HG03064 (cell line): Measurements from ENCODE around the gene RAMACL.

Experiments
- ATAC-seq: cut with Tn5 transposase; IDR thresholded peaks from one replicate; pipeline ENCODE4 v1.9.1; 2021; ENCODE audit warnings: low read depth; ENCODE audit not compliant: unreplicated experiment

RAMACL gene

GRCh38 chr6:166618866-166619761 lies 32.6 kb upstream of the RAMACL start:
- no peak for ATAC-seq

DNA sequence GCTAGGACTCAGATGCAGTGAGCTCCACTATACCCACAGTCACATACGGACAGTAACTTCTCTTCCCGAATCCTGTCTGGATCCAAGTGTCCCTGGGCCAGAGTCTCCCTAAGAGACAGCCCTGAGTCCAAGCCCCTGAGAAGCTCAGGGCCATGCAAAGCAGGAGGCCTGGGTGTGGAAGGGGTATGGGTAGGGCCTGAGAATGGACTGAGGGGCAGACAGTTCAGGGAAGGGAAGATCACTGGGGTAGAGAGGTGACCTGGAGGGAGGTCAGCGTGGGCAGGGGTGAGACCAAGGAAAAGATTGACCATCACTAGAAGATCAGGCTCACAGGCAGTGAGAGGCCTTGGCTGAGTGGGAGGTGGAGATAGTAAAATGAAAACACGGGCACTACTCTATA lies 31.8 kb upstream of the RAMACL start:
- ATAC-seq, result no peak

GRCh38 chr6:166617359-166617758 lies 30.9 kb upstream of the RAMACL start:
- ATAC-seq, result no peak

DNA sequence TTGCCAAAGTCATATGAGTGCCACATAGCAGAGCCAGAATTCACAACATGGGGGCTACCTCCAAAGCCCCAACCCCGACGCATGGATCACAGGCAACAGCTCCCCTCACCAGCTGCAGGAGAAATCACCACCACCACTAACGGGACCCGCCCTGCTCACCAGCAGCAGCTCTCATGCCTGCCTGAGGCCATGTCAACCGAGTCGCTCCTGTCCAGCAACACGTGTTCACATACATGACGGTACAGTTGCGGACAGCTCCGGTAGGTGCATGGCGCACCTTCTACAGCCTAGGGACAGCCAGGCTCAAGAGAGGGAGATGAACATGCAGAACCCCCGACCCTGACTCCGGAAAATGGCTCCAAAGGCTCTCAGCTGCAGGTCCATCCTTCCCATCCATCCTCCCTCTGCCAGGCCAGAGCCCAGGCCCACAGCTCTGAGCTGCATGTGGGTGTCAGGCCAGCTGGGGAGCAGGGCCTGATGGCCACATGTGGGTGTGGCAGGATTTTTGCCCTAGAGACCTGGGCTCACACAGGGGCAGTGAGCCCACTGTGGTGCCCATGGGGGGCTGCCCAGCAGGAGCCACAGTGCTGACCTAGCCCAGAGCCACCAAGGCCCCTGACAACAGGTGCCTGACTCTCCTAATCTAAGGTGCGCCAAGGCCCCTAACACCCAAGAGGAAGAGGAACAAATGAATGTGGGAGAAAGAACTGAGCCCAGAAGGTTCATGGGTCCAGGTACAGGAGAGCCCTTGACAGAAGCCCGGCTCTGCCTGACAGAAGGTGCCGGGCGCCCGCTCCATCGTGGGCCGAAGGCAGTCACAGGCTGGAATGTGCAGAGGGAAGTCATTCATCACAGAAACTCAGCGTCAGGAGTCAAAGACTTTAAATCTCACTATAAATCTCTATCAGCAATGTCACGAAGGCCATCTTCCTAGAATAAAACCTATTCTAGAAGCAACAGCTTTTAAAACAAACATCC lies 30.1 kb upstream of the RAMACL start:
- no peak for ATAC-seq

GRCh38 chr6:166615059-166615770 lies 28.7 kb upstream of the RAMACL start:
- ATAC-seq, result no peak

DNA sequence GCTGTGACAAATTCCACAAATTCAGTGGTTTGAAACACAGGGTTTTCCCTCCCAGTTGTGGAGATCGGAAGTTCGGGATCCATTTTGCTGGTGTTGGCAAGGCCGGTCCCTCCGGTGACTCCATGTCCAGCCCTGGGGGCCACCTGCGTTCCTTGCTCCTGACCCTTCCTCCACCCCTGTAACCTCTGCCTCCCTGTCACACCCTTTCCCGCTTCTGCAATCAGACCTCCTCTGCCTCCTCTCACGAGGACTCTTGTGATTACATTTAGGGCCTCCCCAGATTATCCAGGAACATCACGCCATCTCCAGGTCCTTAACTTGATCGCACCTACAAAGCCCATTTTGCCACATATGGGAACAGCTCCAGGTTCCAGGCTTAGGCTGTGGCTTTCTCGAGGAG lies 28.1 kb upstream of the RAMACL start:
- ATAC-seq, result no peak

DNA sequence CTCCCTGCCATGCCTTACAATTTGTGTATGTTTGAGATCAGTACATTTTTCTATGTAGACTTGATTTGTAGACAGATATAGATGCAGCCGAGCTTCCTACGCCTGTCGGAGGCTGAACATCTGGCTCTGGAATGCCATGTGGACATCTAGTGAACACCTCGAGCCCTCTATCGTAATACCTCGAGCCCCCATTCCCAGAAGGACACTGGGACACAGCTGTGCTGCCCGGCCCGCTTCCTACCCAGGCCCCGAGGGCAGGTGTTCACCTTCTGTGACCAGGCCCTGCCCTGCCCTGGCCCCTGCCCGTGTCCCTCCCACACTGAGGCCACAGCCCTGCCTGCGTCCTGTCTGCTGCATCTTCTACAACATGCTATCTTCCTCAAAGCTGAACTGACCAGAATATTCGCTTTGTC lies 27.7 kb upstream of the RAMACL start:
- no peak for ATAC-seq

DNA sequence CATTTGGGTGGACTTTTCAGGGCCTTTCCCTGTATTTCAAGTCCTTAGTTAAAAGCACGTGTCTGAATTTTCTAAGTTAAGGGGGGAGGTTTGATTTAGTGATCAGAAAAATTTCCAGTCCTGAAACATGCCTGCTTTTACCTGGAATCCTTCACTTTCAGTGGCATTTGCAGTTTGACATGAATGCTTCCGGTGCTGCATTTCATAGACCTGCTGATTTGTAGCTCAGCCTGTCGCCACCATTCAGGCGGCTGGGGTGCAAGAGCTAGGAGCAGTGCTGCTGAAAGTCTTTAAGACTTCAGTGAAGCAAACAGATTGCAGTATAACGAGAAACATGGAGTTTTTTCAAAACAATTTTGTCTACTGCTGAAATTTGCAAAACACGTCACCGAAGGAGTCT lies 26.5 kb upstream of the RAMACL start:
- ATAC-seq, result no peak

DNA sequence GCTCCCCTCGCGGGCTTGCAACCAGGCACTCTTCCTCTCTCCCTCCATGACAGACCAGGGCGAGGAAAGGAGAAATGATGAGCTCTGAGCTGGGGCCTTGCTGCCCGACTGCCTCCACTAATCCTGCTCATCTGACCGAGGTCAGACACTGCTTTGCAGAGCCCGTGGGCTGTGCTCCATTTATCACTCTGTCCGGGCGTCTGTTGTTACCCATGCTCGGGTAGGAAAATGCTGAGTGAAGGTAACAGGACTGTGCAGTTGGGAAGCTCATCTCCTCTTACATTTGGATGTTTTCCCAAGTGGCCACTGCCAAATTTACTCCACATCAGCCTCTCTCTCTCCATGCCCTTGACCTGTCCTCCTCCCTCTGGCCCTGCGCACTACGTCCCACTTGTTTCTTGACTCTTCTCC lies 26.0 kb upstream of the RAMACL start:
- ATAC-seq, result no peak

DNA sequence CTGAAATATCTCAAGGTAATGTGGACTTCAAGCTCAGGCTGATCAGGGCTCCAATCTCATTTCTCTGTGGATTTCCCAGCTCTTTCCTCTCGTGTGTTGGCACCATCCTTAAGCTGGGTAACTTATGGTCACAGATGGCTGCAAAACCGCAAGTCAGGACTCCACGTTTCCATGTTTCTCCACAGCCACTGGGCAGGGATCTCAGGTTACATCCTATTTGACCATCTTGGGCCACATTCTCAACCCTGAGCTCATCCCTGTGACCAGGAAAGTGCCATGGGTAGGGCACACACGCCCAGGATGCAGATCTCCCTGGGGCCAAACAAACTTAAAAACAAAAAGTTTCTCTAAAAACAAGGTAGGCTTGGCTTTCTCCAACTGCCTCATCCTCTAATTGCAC lies 25.2 kb upstream of the RAMACL start:
- ATAC-seq, result no peak

DNA sequence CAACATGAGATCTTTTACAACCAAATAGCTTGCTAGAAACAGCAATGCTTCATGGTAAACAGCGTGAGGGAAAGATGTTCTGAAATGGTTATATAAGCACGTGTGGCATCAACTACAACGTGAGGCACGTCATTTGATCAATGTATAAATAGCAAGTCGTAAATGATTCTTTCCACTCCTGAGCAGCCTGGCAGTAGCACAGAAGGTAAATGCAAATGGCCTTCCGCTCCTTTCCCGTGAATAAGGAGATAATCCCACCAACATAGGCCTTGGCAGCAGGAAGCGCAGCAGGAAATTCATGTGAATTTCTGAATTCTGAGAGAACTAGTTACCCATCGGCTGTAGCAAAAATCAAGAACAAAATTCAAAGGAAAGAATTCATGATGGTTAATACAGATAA lies 23.6 kb upstream of the RAMACL start:
- no peak for ATAC-seq

- no peak for ATAC-seq
Measured at GRCh38 chr6:166608774-166609173, 22.3 kb upstream of the RAMACL start.

DNA sequence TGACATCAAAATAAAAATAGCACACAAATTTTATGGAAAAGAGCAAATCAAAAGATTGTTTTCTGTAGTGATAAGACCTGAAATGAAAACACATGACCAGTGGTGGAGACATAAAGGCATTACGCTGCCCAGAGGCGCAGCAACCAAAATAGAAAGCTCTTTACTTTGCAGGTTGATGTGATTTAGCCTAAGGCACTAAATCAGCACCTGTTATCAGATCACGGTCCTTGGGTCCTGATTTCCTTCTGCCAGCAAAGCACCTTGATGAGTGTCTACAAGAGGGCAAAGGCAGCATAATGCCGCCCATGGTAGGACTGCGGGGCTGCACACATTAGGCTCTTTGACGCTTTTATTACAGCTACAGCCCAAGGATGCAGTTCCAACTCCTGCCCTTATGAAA lies 19.3 kb upstream of the RAMACL start:
- ATAC-seq, result no peak

GRCh38 chr6:166604911-166605310 lies 18.4 kb upstream of the RAMACL start:
- ATAC-seq, result no peak

GRCh38 chr6:166604328-166604727 lies 17.9 kb upstream of the RAMACL start:
- no peak for ATAC-seq

DNA sequence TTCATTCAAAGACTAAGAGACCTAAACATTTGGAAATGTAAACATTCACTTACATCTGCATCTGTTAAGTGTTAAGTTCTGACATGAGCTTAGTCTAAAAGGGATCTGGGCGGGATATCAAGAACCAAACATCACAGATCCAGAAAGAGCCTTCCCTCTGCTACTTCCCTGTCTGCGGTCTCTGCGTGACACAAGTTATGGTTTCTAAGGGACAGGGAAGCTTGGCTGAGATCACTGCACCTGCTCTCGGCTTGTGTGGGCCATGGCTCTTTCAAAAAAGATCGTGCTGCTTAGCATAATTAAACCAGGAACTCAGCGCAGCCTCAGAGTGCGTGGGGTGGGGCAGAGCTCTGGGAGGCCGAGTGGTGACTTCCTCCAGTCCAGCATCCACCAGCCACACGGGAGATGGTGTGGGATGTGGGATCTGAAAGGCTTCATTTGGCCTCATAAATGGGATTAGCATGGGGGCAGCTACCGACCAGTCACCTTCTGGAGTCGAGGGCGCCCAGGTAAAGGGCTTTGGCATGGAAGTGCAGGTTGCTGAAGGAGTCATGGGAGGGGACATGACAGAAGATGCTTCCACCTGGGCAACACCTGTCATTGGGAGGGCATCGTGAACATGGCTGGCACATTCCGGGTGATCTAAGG lies 16.7 kb upstream of the RAMACL start:
- no peak for ATAC-seq

- ATAC-seq, result no peak
Measured at GRCh38 chr6:166601956-166602355, 15.5 kb upstream of the RAMACL start.

- ATAC-seq, result no peak
Measured at GRCh38 chr6:166600931-166601330, 14.5 kb upstream of the RAMACL start.

DNA sequence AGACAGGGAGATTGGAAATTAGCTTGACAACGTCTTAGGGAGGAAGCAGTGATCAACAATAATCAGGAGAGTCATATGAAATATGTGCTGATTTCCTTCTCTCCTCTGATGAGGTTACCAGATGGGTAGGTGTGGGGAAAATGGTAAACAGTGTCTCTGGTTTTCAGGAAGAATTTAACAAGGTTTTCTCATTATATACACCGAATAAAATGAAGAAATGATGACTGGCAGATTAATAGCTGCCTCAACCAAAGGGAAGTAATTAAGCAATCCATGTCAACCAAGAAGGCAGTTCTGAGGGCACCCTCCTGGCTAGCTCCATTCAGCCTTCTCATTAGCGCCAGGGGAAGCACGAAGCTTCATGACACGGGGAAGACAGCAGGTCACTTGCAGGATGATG lies 12.7 kb upstream of the RAMACL start:
- ATAC-seq, result no peak

DNA sequence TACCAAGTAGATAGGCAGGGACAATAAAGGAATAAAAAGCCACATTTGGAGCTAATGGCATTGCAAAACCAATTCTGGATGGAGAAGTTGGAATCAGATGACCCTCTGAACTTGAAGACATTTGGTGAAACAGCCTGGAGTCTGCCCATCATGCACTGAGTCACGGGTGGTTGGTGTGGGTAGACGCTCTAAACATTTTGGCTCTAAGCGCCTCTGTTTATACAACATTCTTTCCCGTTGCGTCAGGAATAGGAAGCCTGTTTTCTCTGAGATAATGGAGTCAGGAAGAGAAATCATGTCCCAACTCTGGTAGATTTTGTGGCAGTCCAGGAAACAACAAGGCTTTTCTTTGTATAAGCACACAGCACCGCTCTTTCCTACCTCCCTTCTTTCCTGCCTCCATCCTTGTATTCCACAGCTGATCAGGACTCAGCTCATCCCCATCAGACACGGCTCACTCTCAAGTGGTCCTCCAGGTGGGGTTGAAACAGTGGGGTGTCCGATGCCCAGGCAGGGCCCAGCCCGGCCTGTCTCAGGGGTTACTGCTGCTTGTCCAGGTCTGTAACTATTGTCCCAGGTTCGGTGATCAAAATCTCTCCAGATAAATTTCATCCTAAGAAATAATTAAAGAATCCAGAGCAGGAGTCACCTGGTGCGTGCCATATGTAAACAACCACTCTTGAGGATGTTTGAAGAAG lies 12.1 kb upstream of the RAMACL start:
- no peak for ATAC-seq
